OCI-LY1 (cell line): Measurements from ENCODE around the gene FAH.
A peak's percentile ranks its signal among the peaks of the same experiment; 100 is the strongest.

Experiments
- H2AFZ ChIP-seq: fragments of 200-600 bp; sonication (generic), shearing (Covaris generic); 2 replicates; pipeline ENCODE4 v1.6.0; 2014; ENCODE audit warnings: antibody characterized with exemption, mild to moderate bottlenecking, low read length
- H3F3A ChIP-seq: fragments of 200-600 bp; sonication (generic), shearing (Covaris generic); 2 replicates; pipeline ENCODE4 v1.6.0; 2014; ENCODE audit warnings: mild to moderate bottlenecking, antibody characterized with exemption, low read length, moderate library complexity; ENCODE audit not compliant: insufficient read depth
- H3K27ac ChIP-seq: fragments of 200-600 bp; sonication (generic); 2 replicates; pipeline ENCODE4 v1.5.1; 2014; ENCODE audit warnings: low read length, mixed run types, mild to moderate bottlenecking, low read depth; ENCODE audit not compliant: poor library complexity, severe bottlenecking
- H3K27me3 ChIP-seq: fragments of 200-600 bp; sonication (generic); 2 replicates; pipeline ENCODE4 v1.6.0; 2014; ENCODE audit warnings: antibody characterized with exemption, mild to moderate bottlenecking, low read length, moderate library complexity; ENCODE audit not compliant: insufficient read depth
- H3K36me3 ChIP-seq: fragments of 200-600 bp; sonication (generic); 2 replicates; pipeline ENCODE4 v1.6.1; 2014; ENCODE audit warnings: mild to moderate bottlenecking, antibody characterized with exemption, low read length, moderate library complexity, mixed read lengths; ENCODE audit not compliant: insufficient read depth
- H3K4me1 ChIP-seq: fragments of 200-600 bp; sonication (generic); 2 replicates; pipeline ENCODE4 v1.5.1; 2014; ENCODE audit warnings: mild to moderate bottlenecking, low read length, moderate library complexity; ENCODE audit not compliant: insufficient read depth, severe bottlenecking
- H3K4me2 ChIP-seq: fragments of 200-600 bp; sonication (generic), shearing (Covaris generic); 2 replicates; pipeline ENCODE4 v1.6.1; 2014; ENCODE audit warnings: low read length
- H3K4me3 ChIP-seq: fragments of 200-600 bp; sonication (generic); 2 replicates; pipeline ENCODE4 v1.5.1; 2014; ENCODE audit warnings: low read length, low read depth, mild to moderate bottlenecking, mixed read lengths; ENCODE audit not compliant: poor library complexity, severe bottlenecking
- H3K79me2 ChIP-seq: fragments of 200-600 bp; shearing (Covaris generic); 2 replicates; pipeline ENCODE4 v1.6.1; 2016; ENCODE audit warnings: mixed run types, low read length, mixed read lengths; ENCODE audit not compliant: insufficient read depth
- H3K9ac ChIP-seq: fragments of 200-600 bp; sonication (generic), shearing (Covaris generic); 2 replicates; pipeline ENCODE4 v1.6.1; 2014; ENCODE audit warnings: mild to moderate bottlenecking, low read length, mixed read lengths
- H3K9me2 ChIP-seq: fragments of 200-600 bp; sonication (generic), shearing (Covaris generic); 2 replicates; pipeline ENCODE4 v1.6.1; 2014; ENCODE audit warnings: low read depth, mild to moderate bottlenecking, low read length, mixed read lengths
- H3K9me3 ChIP-seq: fragments of 200-600 bp; shearing (Covaris generic); 2 replicates; pipeline ENCODE4 v1.6.1; 2014; ENCODE audit warnings: low read length, mixed read lengths
- H4K20me1 ChIP-seq: fragments of 200-600 bp; sonication (generic), shearing (Covaris generic); 2 replicates; pipeline ENCODE4 v1.6.0; 2016; ENCODE audit warnings: mild to moderate bottlenecking, low read length; ENCODE audit not compliant: insufficient read depth
- EZH2 ChIP-seq: fragments of 200-600 bp; sonication (generic), shearing (Covaris generic); IDR thresholded peaks from 2 replicates; pipeline ENCODE4 v1.8.0; 2017; ENCODE audit warnings: borderline replicate concordance, mixed run types, mild to moderate bottlenecking, antibody characterized with exemption, low read length, moderate library complexity, mixed read lengths
- TF ChIP-seq, protein P1 (sequence below): fragments of 200-600 bp; sonication (generic), shearing (Covaris generic); IDR thresholded peaks from 2 replicates; pipeline ENCODE4 v1.5.1; 2017; ENCODE audit warnings: mild to moderate bottlenecking, antibody characterized with exemption, low read length, moderate library complexity, mixed read lengths

The FAH gene

DNA sequence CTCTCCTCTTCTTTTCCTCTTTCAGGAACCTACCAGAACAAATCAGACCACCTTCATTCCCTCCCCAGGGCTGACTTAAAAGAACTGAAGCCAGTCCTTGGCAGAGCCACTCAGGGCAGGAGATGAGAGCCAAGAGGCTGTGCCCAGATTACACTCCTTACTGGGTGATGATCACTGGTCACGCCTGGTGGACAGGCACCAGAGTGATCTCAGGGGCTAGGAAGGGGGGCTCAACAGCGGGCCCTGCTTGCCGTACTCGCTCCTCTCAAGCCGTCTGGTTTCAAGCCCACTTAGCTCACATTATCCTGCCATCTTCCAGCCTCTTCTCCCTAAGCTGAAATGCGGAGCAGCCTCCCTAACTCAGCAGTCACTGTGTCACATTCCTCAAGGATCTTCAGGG lies 1.7 kb upstream of the FAH start:
- Histone ChIP-seq H3K4me3 (no peak overlapping the region), H3K4me2 (no peak overlapping the region), H3K9me3 (no peaks in the 10 kb centered on the region), H3K79me2 (no peaks in the 10 kb centered on the region), H3K9ac (no peak overlapping the region), H3F3A (no peaks in the 10 kb centered on the region), H3K27me3 (no peaks in the 10 kb centered on the region), H3K9me2 (no peaks in the 10 kb centered on the region), H3K36me3 (no peaks in the 10 kb centered on the region), H2AFZ (no peak overlapping the region), H3K4me1 (peaks cover 8% of the 10 kb centered on the region), H3K27ac (no peak overlapping the region), H4K20me1 (no peaks in the 10 kb centered on the region)
- TF ChIP-seq, protein P1, sequence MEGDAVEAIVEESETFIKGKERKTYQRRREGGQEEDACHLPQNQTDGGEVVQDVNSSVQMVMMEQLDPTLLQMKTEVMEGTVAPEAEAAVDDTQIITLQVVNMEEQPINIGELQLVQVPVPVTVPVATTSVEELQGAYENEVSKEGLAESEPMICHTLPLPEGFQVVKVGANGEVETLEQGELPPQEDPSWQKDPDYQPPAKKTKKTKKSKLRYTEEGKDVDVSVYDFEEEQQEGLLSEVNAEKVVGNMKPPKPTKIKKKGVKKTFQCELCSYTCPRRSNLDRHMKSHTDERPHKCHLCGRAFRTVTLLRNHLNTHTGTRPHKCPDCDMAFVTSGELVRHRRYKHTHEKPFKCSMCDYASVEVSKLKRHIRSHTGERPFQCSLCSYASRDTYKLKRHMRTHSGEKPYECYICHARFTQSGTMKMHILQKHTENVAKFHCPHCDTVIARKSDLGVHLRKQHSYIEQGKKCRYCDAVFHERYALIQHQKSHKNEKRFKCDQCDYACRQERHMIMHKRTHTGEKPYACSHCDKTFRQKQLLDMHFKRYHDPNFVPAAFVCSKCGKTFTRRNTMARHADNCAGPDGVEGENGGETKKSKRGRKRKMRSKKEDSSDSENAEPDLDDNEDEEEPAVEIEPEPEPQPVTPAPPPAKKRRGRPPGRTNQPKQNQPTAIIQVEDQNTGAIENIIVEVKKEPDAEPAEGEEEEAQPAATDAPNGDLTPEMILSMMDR = no peak
- TF ChIP-seq EZH2 = no peak

GRCh38 chr15:80151576-80151975 lies 1.2 kb upstream of the FAH start:
- Histone ChIP-seq H3K4me1 (peaks cover 8% of the 10 kb centered on the region), H3K27ac (no peak overlapping the region), H3F3A (no peaks in the 10 kb centered on the region), H3K9ac (no peak overlapping the region), H3K36me3 (no peaks in the 10 kb centered on the region), H3K9me3 (no peaks in the 10 kb centered on the region), H4K20me1 (no peaks in the 10 kb centered on the region), H2AFZ (no peak overlapping the region), H3K79me2 (no peaks in the 10 kb centered on the region), H3K9me2 (no peaks in the 10 kb centered on the region), H3K4me3 (no peak overlapping the region), H3K4me2 (peak overlapping the region; percentile 74; the same call in 1 of the 2 replicates), H3K27me3 (no peaks in the 10 kb centered on the region)
- TF ChIP-seq, protein P1 = no peak
- TF ChIP-seq EZH2 = no peak

DNA sequence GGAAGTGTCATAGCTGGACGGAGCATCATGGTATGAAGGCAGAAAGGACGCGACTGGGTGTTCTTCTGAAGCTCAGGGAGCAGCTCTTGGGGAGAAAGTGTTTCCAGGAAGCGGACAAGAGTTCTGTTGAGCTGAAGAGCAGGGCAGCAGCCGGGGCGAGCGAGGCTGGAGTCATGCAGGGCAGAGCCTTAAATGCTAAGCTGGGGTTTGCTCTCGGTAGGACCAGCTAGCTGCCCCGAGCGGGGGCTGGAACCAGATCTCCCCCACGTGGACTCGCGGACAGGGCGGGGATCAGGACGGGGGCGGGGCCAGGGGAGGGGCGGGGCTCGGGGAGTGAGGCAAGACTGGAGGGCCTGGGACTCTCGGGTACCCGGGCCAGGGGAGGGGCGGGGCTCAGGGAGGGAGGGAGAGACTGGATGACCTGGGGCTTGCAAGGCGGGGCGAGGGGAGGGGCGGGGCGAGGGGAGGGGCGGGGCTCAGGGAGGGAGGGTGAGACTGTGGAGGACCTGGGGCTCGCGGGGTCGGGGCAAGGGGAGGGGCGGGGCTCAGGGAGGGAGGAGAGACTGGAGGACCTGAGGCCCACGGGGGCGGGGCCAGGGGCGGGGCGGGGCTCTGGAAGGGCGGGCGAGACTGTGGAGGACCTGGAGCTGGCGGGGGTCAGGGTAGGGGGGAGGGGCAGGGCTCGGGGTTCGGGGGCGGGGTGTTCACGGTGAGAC lies 461 bp upstream of the FAH start:
- Histone ChIP-seq H3K9ac (peak overlapping the region; percentile 52; the same call in 1 of the 2 replicates), H3K27me3 (no peaks in the 10 kb centered on the region), H2AFZ (0 out of 2 replicates have a peak overlapping the region, but pooled peaks have one; percentile 53), H3K79me2 (no peaks in the 10 kb centered on the region), H4K20me1 (no peaks in the 10 kb centered on the region), H3K4me2 (peak overlapping the region; percentile 74), H3K4me1 (peaks cover 8% of the 10 kb centered on the region), H3K36me3 (no peaks in the 10 kb centered on the region), H3K9me2 (no peaks in the 10 kb centered on the region), H3F3A (no peaks in the 10 kb centered on the region), H3K27ac (no peak overlapping the region), H3K4me3 (peak overlapping the region; percentile 82), H3K9me3 (no peaks in the 10 kb centered on the region)
- TF ChIP-seq EZH2 = no peak
- TF ChIP-seq, protein P1 = no peak
